ENCODE data around the gene PLCXD1. TPM values are rescaled to one million over a fixed set of nuclear protein-coding genes. Genes with fewer than 3 reads are reported as not detected.

PLCXD1 gene
- total and polyA plus RNA-seq, 2 experiments from 2014 or later, result 22.0 to 40.1 TPM

DNA sequence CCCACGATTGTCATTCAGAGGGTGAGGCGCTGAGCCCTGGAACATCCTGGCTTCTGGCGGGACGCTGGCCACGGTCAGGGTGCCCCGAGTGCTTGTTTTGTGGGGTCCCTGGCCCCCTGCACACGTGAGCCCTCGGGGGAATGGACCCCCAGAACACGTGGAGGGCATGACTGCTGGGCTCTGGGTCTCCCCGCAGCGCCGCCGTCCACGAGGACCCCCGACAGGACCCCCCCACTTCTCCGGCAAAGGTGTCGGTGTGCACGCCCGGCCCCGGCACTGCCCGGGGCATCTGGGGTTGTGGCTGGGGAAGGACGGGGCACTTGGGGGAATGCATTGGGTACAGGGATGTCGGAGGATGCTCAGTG, 51.3 kb downstream of the PLCXD1 start:
- TF ChIP-seq EZH2 (IDR thresholded peaks at IDR 0.05; ENCODE audit: borderline replicate concordance) (no peak), EZH2phosphoT487 (IDR thresholded peaks at IDR 0.05; ENCODE audit: low read depth, severe bottlenecking, unreplicated experiment) (no peak)
- TF ChIP-seq, protein P1, sequence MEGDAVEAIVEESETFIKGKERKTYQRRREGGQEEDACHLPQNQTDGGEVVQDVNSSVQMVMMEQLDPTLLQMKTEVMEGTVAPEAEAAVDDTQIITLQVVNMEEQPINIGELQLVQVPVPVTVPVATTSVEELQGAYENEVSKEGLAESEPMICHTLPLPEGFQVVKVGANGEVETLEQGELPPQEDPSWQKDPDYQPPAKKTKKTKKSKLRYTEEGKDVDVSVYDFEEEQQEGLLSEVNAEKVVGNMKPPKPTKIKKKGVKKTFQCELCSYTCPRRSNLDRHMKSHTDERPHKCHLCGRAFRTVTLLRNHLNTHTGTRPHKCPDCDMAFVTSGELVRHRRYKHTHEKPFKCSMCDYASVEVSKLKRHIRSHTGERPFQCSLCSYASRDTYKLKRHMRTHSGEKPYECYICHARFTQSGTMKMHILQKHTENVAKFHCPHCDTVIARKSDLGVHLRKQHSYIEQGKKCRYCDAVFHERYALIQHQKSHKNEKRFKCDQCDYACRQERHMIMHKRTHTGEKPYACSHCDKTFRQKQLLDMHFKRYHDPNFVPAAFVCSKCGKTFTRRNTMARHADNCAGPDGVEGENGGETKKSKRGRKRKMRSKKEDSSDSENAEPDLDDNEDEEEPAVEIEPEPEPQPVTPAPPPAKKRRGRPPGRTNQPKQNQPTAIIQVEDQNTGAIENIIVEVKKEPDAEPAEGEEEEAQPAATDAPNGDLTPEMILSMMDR (IDR thresholded peaks at IDR 0.05; ENCODE audit: poor library complexity), result no peak
- 92% methylated on average over 13 of the region's 23 CpGs for WGBS (ENCODE audit: low lambda C conversion rate, missing lambda C conversion rate)
- H3K4me3 ChIP-seq, result no peak overlapping the region
- no peak for DNase-seq (ENCODE audit: low spot score)
- no peaks in the 10 kb centered on the region for H3K9me3 ChIP-seq (ENCODE audit: low read depth)
- H3K79me2 ChIP-seq, result no peaks in the 10 kb centered on the region
- H3K4me1 ChIP-seq (ENCODE audit: insufficient read depth), result peaks cover 11% of the 10 kb centered on the region
- no peak overlapping the region for H3K4me2 ChIP-seq
- H3K36me3 ChIP-seq (replicated peaks; ENCODE audit: insufficient read depth, low read depth), result no peaks in the 10 kb centered on the region
- H4K20me1 ChIP-seq (ENCODE audit: insufficient read depth, poor library complexity, severe bottlenecking), result no peaks in the 10 kb centered on the region
- no peak overlapping the region for H2AFZ ChIP-seq
- H3K27ac ChIP-seq, result no peak overlapping the region
- H3K9me2 ChIP-seq (replicated peaks; ENCODE audit: insufficient read depth), result no peaks in the 10 kb centered on the region
- no peaks in the 10 kb centered on the region for H3K27me3 ChIP-seq

DNA sequence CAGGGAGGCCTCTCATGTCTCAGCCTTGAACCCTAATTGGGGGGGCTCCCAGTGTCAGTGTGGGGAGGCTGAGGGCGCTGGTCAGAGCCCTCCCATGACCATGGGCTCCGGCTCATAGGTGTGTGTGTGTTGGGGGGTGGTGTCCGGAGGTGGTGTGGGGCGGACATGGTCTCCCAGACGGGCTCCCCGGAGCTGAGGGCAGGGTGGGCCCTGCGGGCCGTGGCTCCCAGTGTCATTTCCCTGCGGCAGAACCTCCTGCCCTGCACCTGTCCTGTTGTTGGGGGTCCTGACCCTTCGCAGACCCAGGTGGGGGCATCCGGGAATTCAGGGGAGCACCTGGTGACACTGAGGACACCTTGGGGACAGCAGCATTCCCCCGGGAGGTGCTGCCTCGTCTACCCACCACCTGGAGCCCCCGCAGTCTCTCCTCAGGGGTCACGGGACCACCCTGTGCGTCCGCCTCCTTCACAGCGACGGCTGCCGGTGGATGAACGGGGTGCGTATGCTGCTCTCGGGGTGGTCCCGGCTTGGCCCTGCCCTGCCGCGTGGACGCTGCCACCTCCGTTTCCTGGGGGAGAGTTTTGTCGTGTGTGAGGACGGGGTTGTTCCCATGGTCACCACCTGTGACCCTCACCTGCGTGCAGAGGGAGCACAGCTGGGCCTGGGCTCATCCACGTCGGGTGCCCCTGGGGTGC, 51.9 kb downstream of the PLCXD1 start:
- 94% methylated on average over 31 of the region's 33 CpGs for WGBS (ENCODE audit: low lambda C conversion rate, missing lambda C conversion rate)
- Histone ChIP-seq H3K4me2 (no peak overlapping the region), H3K4me1 (ENCODE audit: insufficient read depth) (peaks cover 11% of the 10 kb centered on the region), H2AFZ (no peak overlapping the region), H4K20me1 (ENCODE audit: insufficient read depth, poor library complexity, severe bottlenecking) (no peaks in the 10 kb centered on the region), H3K27ac (no peak overlapping the region), H3K36me3 (replicated peaks; ENCODE audit: insufficient read depth, low read depth) (no peaks in the 10 kb centered on the region), H3K27me3 (no peaks in the 10 kb centered on the region), H3K79me2 (no peaks in the 10 kb centered on the region), H3K9me3 (ENCODE audit: low read depth) (no peaks in the 10 kb centered on the region), H3K4me3 (no peak overlapping the region), H3K9me2 (replicated peaks; ENCODE audit: insufficient read depth) (no peaks in the 10 kb centered on the region)
- TF ChIP-seq, protein P1 (IDR thresholded peaks at IDR 0.05; ENCODE audit: poor library complexity), result no peak
- no peak for TF ChIP-seq EZH2phosphoT487 (IDR thresholded peaks at IDR 0.05; ENCODE audit: low read depth, severe bottlenecking, unreplicated experiment)
- no peak for TF ChIP-seq EZH2 (IDR thresholded peaks at IDR 0.05; ENCODE audit: borderline replicate concordance)
- no peak for DNase-seq (ENCODE audit: low spot score)

DNA sequence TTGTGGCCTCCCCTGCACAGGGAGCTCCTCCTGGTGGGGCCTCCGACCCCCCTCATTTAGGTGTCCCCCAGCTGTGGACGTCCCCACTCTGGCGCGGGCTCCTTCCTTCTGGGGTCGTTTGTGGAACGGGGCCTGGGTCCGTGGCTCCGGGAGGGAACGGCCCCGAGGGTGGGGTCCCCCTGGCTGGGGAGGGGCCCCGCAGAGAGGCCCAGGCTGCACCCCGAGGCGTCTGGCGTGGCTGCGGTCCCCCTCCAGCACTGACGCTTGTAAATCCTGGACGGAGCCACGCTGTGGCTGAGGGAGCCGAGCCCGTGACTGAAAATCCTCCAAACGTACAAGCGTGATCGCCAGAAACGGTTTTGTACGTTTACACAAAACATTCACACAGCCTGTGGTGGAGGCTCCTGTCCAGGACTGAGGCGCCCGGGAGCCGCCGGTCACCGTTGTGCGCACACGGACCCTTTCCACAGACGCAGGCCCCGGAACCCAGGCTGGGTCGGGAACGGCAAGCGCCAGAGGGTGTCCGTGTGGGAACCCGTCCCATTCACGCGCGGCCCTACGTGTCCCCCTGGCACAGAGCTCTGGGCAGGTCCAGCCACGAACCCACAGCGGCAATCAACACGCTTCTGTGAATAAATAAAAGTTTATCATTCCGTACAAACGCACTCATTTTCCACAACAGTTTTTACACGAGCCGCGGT, 52.6 kb downstream of the PLCXD1 start:
- Histone ChIP-seq H3K4me2 (no peak overlapping the region), H3K9me3 (ENCODE audit: low read depth) (no peaks in the 10 kb centered on the region), H3K4me1 (ENCODE audit: insufficient read depth) (peaks cover 11% of the 10 kb centered on the region), H3K9me2 (replicated peaks; ENCODE audit: insufficient read depth) (no peaks in the 10 kb centered on the region), H3K4me3 (no peak overlapping the region), H3K27me3 (no peaks in the 10 kb centered on the region), H3K36me3 (replicated peaks; ENCODE audit: insufficient read depth, low read depth) (no peaks in the 10 kb centered on the region), H2AFZ (no peak overlapping the region), H3K79me2 (no peaks in the 10 kb centered on the region), H3K27ac (no peak overlapping the region), H4K20me1 (ENCODE audit: insufficient read depth, poor library complexity, severe bottlenecking) (no peaks in the 10 kb centered on the region)
- TF ChIP-seq EZH2phosphoT487 (IDR thresholded peaks at IDR 0.05; ENCODE audit: low read depth, severe bottlenecking, unreplicated experiment) (no peak), EZH2 (IDR thresholded peaks at IDR 0.05; ENCODE audit: borderline replicate concordance) (no peak)
- TF ChIP-seq, protein P1 (IDR thresholded peaks at IDR 0.05; ENCODE audit: poor library complexity), result no peak
- DNase-seq (ENCODE audit: low spot score), result no peak
- WGBS (ENCODE audit: low lambda C conversion rate, missing lambda C conversion rate), result 91% methylated on average over 46 of the region's 51 CpGs

All from hepatocyte (in vitro differentiated cells).